Activated naive CD4-positive, alpha-beta T cell treated with anti-CD3 and anti-CD28 coated beads, Interleukin-2, amount 50 U/mL, for 24 hours (primary cell): ENCODE data around the gene TMEM108.

Experiments
- H3K27ac Mint-ChIP-seq: one replicate; pipeline ENCODE4 v1.8.0; 2021; ENCODE audit warnings: mild to moderate bottlenecking, mixed read lengths
- H3K27me3 Mint-ChIP-seq: one replicate; pipeline ENCODE4 v1.8.0; 2021; ENCODE audit warnings: mixed read lengths
- H3K36me3 Mint-ChIP-seq: one replicate; pipeline ENCODE4 v1.8.0; 2021; ENCODE audit warnings: mixed read lengths
- H3K4me1 Mint-ChIP-seq: one replicate; pipeline ENCODE4 v1.8.0; 2021; ENCODE audit warnings: mixed read lengths
- H3K4me3 Mint-ChIP-seq: one replicate; pipeline ENCODE4 v1.8.0; 2021; ENCODE audit warnings: mild to moderate bottlenecking, mixed read lengths
- H3K9me3 Mint-ChIP-seq: one replicate; pipeline ENCODE4 v1.8.0; 2021; ENCODE audit warnings: mixed read lengths

The TMEM108 gene

GRCh38 chr3:133445108-133445507, 406.9 kb downstream of the TMEM108 start:
- H3K27ac Mint-ChIP-seq, result no peak overlapping the region
- no peak overlapping the region for H3K4me3 Mint-ChIP-seq
- H3K4me1 Mint-ChIP-seq, result peaks cover 35% of the 10 kb centered on the region

More at GRCh38 chr3:133445108-133445507, 406.9 kb downstream of the TMEM108 start:
- Mint-ChIP-seq H3K27me3 (no peaks in the 10 kb centered on the region), H3K36me3 (no peaks in the 10 kb centered on the region), H3K9me3 (no peaks in the 10 kb centered on the region)
